HEK293 (cell line): ENCODE data around the gene GTPBP6.

ENCODE experiments used
- CTCF ChIA-PET: fragments of 350-600 bp; formaldehyde crosslinking; extraction: SDS; loops from one replicate; lab custom pipeline; 2021; ENCODE audit warnings: antibody characterized with exemption; lab: Yijun Ruan, JAX
- POLR2A ChIA-PET: fragments of 300-600 bp; formaldehyde crosslinking; extraction: SDS; loops from one replicate; lab custom pipeline; 2020; ENCODE audit warnings: antibody characterized with exemption, inconsistent platforms; lab: Yijun Ruan, JAX
- H3K27ac ChIP-seq: fragments of 200-500 bp; sonication (Bioruptor generic); 2 replicates; pipeline ENCODE4 v1.5.1; 2014; ENCODE audit warnings: low read depth, low read length, control low read depth, inconsistent platforms; ENCODE audit errors: extremely low read depth
- H3K36me3 ChIP-seq, 2 experiments: fragments of 200-500 bp in 1 of 2; sonication (Bioruptor generic) in 1 of 2; 1 replicate in 1 of 2; 2 replicates in 1 of 2; pipeline ENCODE4 v1.5.1; 2014 to 2017; ENCODE audit warnings: inconsistent platforms in 2 of 2, low read length in 2 of 2; ENCODE audit not compliant: control insufficient read depth in 2 of 2, insufficient read depth in 1 of 2
- H3K4me1 ChIP-seq: fragments of 200-500 bp; sonication (Bioruptor generic); 2 replicates; pipeline ENCODE4 v1.5.1; 2014; ENCODE audit warnings: mild to moderate bottlenecking, low read length, inconsistent platforms; ENCODE audit not compliant: control insufficient read depth, insufficient read depth
- H3K4me3 ChIP-seq: 2 replicates; pipeline ENCODE4 v1.5.1; 2011; ENCODE audit warnings: low read depth, mild to moderate bottlenecking, control low read depth, low read length, moderate library complexity
- H3K9me3 ChIP-seq: fragments of 200-500 bp; sonication (Bioruptor generic); 2 replicates; pipeline ENCODE4 v1.5.1; 2014; ENCODE audit warnings: low read depth, low read length, inconsistent platforms; ENCODE audit not compliant: control insufficient read depth, insufficient read depth
- EGR2 ChIP-seq: fragments of 450-650 bp; formaldehyde crosslinking; IDR thresholded peaks from 2 replicates; pipeline ENCODE4 v1.5.1; 2016; ENCODE audit warnings: low read depth, missing biosample characterization, missing genetic modification characterization
- GLI4 ChIP-seq: fragments of 450-650 bp; formaldehyde crosslinking; IDR thresholded peaks from 2 replicates; pipeline ENCODE4 v1.5.1; 2016; ENCODE audit warnings: missing biosample characterization, missing genetic modification characterization
- HIC1 ChIP-seq: fragments of 450-650 bp; formaldehyde crosslinking; IDR thresholded peaks from 2 replicates; pipeline ENCODE4 v1.5.1; 2016; ENCODE audit warnings: missing biosample characterization, missing genetic modification characterization
- KLF8 ChIP-seq: fragments of 450-650 bp; formaldehyde crosslinking; IDR thresholded peaks from 2 replicates; pipeline ENCODE4 v1.5.1; 2016; ENCODE audit warnings: missing biosample characterization, missing genetic modification characterization
- KLF9 ChIP-seq: fragments of 450-650 bp; formaldehyde crosslinking; IDR thresholded peaks from 2 replicates; pipeline ENCODE4 v1.5.1; 2016; ENCODE audit warnings: missing biosample characterization, missing genetic modification characterization, low read depth
- PATZ1 ChIP-seq: fragments of 450-650 bp; formaldehyde crosslinking; IDR thresholded peaks from 2 replicates; pipeline ENCODE4 v1.5.1; 2016; ENCODE audit warnings: missing biosample characterization, missing genetic modification characterization
- SETDB1 ChIP-seq: IDR thresholded peaks from one replicate; pipeline ENCODE4 v1.6.1; 2017; ENCODE audit warnings: mild to moderate bottlenecking, low read length, moderate library complexity, mixed read lengths; ENCODE audit not compliant: insufficient read length
- SP2 ChIP-seq: fragments of 450-650 bp; formaldehyde crosslinking; IDR thresholded peaks from 2 replicates; pipeline ENCODE4 v1.5.1; 2016; ENCODE audit warnings: missing biosample characterization, missing genetic modification characterization
- TRIM28 ChIP-seq: IDR thresholded peaks from 2 replicates; pipeline ENCODE4 v1.6.1; 2011; ENCODE audit warnings: low read length, control low read depth, borderline replicate concordance
- ZBTB17 ChIP-seq: fragments of 450-650 bp; formaldehyde crosslinking; IDR thresholded peaks from 2 replicates; pipeline ENCODE4 v1.5.1; 2016; ENCODE audit warnings: missing biosample characterization, missing genetic modification characterization
- ZBTB21 ChIP-seq: fragments of 450-650 bp; formaldehyde crosslinking; IDR thresholded peaks from 2 replicates; pipeline ENCODE4 v1.5.1; 2017; ENCODE audit warnings: missing biosample characterization, missing genetic modification characterization
- ZBTB44 ChIP-seq: fragments of 450-650 bp; IDR thresholded peaks from 2 replicates; pipeline ENCODE4 v1.5.1; 2018; ENCODE audit warnings: missing biosample characterization, mild to moderate bottlenecking, missing genetic modification characterization
- ZBTB6 ChIP-seq: fragments of 450-650 bp; formaldehyde crosslinking; IDR thresholded peaks from 2 replicates; pipeline ENCODE4 v1.5.1; 2017; ENCODE audit warnings: missing biosample characterization, missing genetic modification characterization
- ZBTB7A ChIP-seq: fragments of 450-650 bp; formaldehyde crosslinking; IDR thresholded peaks from 2 replicates; pipeline ENCODE4 v1.5.1; 2016; ENCODE audit warnings: low read depth, missing biosample characterization, missing genetic modification characterization
- ZEB2 ChIP-seq: fragments of 450-650 bp; formaldehyde crosslinking; IDR thresholded peaks from 2 replicates; pipeline ENCODE4 v1.5.1; 2016; ENCODE audit warnings: missing biosample characterization, missing genetic modification characterization
- ZFP41 ChIP-seq: fragments of 450-650 bp; formaldehyde crosslinking; IDR thresholded peaks from 2 replicates; pipeline ENCODE4 v1.5.1; 2016; ENCODE audit warnings: missing biosample characterization, missing genetic modification characterization, borderline replicate concordance
- ZNF121 ChIP-seq: fragments of 450-650 bp; formaldehyde crosslinking; IDR thresholded peaks from 2 replicates; pipeline ENCODE4 v1.5.1; 2016; ENCODE audit warnings: missing biosample characterization, missing genetic modification characterization
- ZNF146 ChIP-seq: fragments of 450-650 bp; formaldehyde crosslinking; IDR thresholded peaks from 2 replicates; pipeline ENCODE4 v1.5.1; 2016; ENCODE audit warnings: missing biosample characterization, missing genetic modification characterization
- ZNF174 ChIP-seq: fragments of 450-650 bp; formaldehyde crosslinking; IDR thresholded peaks from 2 replicates; pipeline ENCODE4 v1.5.0; 2017; ENCODE audit warnings: missing biosample characterization, mild to moderate bottlenecking, missing genetic modification characterization
- ZNF292 ChIP-seq: fragments of 450-650 bp; formaldehyde crosslinking; IDR thresholded peaks from 2 replicates; pipeline ENCODE4 v1.5.1; 2016; ENCODE audit warnings: low read depth, missing biosample characterization, missing genetic modification characterization, borderline replicate concordance
- ZNF350 ChIP-seq: fragments of 450-650 bp; formaldehyde crosslinking; IDR thresholded peaks from 2 replicates; pipeline ENCODE4 v1.5.0; 2017; ENCODE audit warnings: missing biosample characterization, mild to moderate bottlenecking, missing genetic modification characterization
- ZNF37A ChIP-seq: fragments of 450-650 bp; IDR thresholded peaks from 2 replicates; pipeline ENCODE4 v1.5.1; 2018; ENCODE audit warnings: missing biosample characterization, missing genetic modification characterization
- ZNF404 ChIP-seq: fragments of 450-650 bp; formaldehyde crosslinking; IDR thresholded peaks from 2 replicates; pipeline ENCODE4 v1.5.1; 2017; ENCODE audit warnings: missing biosample characterization, missing genetic modification characterization
- ZNF473 ChIP-seq: fragments of 450-650 bp; formaldehyde crosslinking; IDR thresholded peaks from 2 replicates; pipeline ENCODE4 v1.5.1; 2017; ENCODE audit warnings: missing biosample characterization, missing genetic modification characterization
- ZNF514 ChIP-seq: fragments of 450-650 bp; formaldehyde crosslinking; IDR thresholded peaks from 2 replicates; pipeline ENCODE4 v1.5.1; 2016; ENCODE audit warnings: missing biosample characterization, missing genetic modification characterization
- ZNF626 ChIP-seq: fragments of 450-650 bp; sonication (Bioruptor Pico); formaldehyde crosslinking; IDR thresholded peaks from 2 replicates; pipeline ENCODE4 v1.5.1; 2018; ENCODE audit warnings: missing biosample characterization, missing genetic modification characterization, inconsistent platforms
- ZNF670 ChIP-seq: fragments of 450-650 bp; formaldehyde crosslinking; IDR thresholded peaks from 2 replicates; pipeline ENCODE4 v1.5.1; 2016; ENCODE audit warnings: missing biosample characterization, missing genetic modification characterization, low read depth
- ZNF677 ChIP-seq: fragments of 450-650 bp; IDR thresholded peaks from 2 replicates; pipeline ENCODE4 v1.5.0; 2018; ENCODE audit warnings: missing biosample characterization, mild to moderate bottlenecking, missing genetic modification characterization, moderate library complexity
- ZXDB ChIP-seq: fragments of 450-650 bp; formaldehyde crosslinking; IDR thresholded peaks from 2 replicates; pipeline ENCODE4 v1.5.1; 2016; ENCODE audit warnings: missing biosample characterization, missing genetic modification characterization

Gene GTPBP6

GRCh38 chrX:318068-318738 is 393 bp downstream of the GTPBP6 start (continued):
- TF ChIP-seq PATZ1 (0 out of 2 replicates have a peak, but pooled peaks have one; percentile 61), ZNF350 (tag by site-specific recombination) (no peak), ZNF292 (no peak), ZNF121 (no peak), ZBTB7A (no peak), ZNF677 (tag by site-specific recombination) (no peak), ZNF174 (no peak), ZNF626 (no peak), SETDB1 (no peak), ZNF473 (tag by site-specific recombination) (no peak), ZNF670 (tag by site-specific recombination) (no peak), ZBTB21 (tag by site-specific recombination) (no peak), GLI4 (tag by site-specific recombination) (no peak), ZEB2 (tag by site-specific recombination) (0 out of 2 replicates have a peak, but pooled peaks have one; percentile 33), ZBTB17 (0 out of 2 replicates have a peak, but pooled peaks have one; percentile 16), SP2 (tag by site-specific recombination) (peak; percentile 92)

- Histone ChIP-seq H3K36me3 (peaks cover 0 to 35% of the 10 kb centered on the region in 2 experiments; a peak in 1 of 3 replicates), H3K4me3 (peak overlapping the region; percentile 27), H3K4me1 (peaks cover 12% of the 10 kb centered on the region), H3K27ac (no peak overlapping the region), H3K9me3 (no peaks in the 10 kb centered on the region)
- no peak for TF ChIP-seq ZNF37A (tag by site-specific recombination)
- TF ChIP-seq ZNF514 (tag by site-specific recombination): no peak
- TF ChIP-seq ZBTB44: no peak
- no peak for TF ChIP-seq ZBTB6 (tag by site-specific recombination)
- peak; percentile 53 for TF ChIP-seq EGR2 (tag by site-specific recombination)
- no peak for TF ChIP-seq ZNF146 (tag by site-specific recombination)
- TF ChIP-seq ZFP41: no peak
- TF ChIP-seq ZXDB (tag by site-specific recombination): no peak
- TF ChIP-seq TRIM28: no peak
- peak; percentile 80 for TF ChIP-seq KLF9 (tag by site-specific recombination)
- peak; percentile 94 for TF ChIP-seq KLF8 (tag by site-specific recombination)
- peak; percentile 77 for TF ChIP-seq HIC1 (tag by site-specific recombination)
- no peak for TF ChIP-seq ZNF404 (tag by site-specific recombination)
- CTCF ChIA-PET: no interaction called here
- POLR2A ChIA-PET: no interaction called here
Measured at GRCh38 chrX:317424-318067, 1.1 kb downstream of the GTPBP6 start.
